HCT116 (cell line): ENCODE measurements around the gene OBSCN. TPM values are rescaled to one million over a fixed set of nuclear protein-coding genes. Genes with fewer than 3 reads are reported as not detected.

Experiments
- ATAC-seq: fragments of 200-7000 bp; cut with Tn5 transposase; 2 replicates; pipeline ENCODE4 v1.9.1; 2020; ENCODE audit warnings: mild to moderate bottlenecking, moderate library complexity
- BruUV-seq: library from RNA; stranded (reverse); fragments of 400-500 nt; replicated peaks from 2 replicates; lab custom pipeline; 2021; lab: Mats Ljungman, UMichigan
- CTCF ChIA-PET: fragments of 300-600 bp; sonication (Branson Sonifier 250); formaldehyde crosslinking; loops from one replicate; lab custom pipeline; 2021; ENCODE audit warnings: antibody characterized with exemption; lab: Charles Lee
- POLR2A ChIA-PET: fragments of 300-600, 350-600 bp; sonication (Branson Sonifier 250); formaldehyde crosslinking; loops from one replicate; lab custom pipeline; 2021; ENCODE audit warnings: antibody characterized with exemption; lab: Charles Lee
- RAD21 ChIA-PET, 2 experiments: fragments of 300-600 bp; sonication (Branson Sonifier 250); formaldehyde crosslinking; loops; one replicate each; lab custom pipeline; 2023; ENCODE audit warnings: low total read pairs in 2 of 2; ENCODE audit not compliant: uncharacterized antibody in 2 of 2, unreplicated experiment in 2 of 2, low non-redundant PET in 1 of 2; lab: Charles Lee
- DNase-seq: peaks from one replicate; pipeline ENCODE4 v3.0.0-alpha.2; 2010; ENCODE audit warnings: low read depth, low spot score
- H2AFZ ChIP-seq: fragments of 200-600 bp; shearing (Covaris generic), sonication (generic); 2 replicates; pipeline ENCODE4 v1.6.1; 2017; ENCODE audit warnings: low read depth, mixed run types, mixed read lengths, antibody characterized with exemption, low read length; ENCODE audit not compliant: poor library complexity, severe bottlenecking
- H3K27ac ChIP-seq: 2 replicates; pipeline ENCODE4 v1.5.1; 2012; ENCODE audit warnings: low read depth, low read length
- H3K27me3 ChIP-seq: fragments of 200-600 bp; sonication (generic); 2 replicates; pipeline ENCODE4 v1.6.1; 2016; ENCODE audit warnings: mixed run types, low read length, mixed read lengths; ENCODE audit not compliant: insufficient read depth
- H3K36me3 ChIP-seq, 2 experiments: fragments of 200-500 bp in 1 of 2; fragments of 200-600 bp in 1 of 2; sonication (Bioruptor generic) in 1 of 2; sonication (generic) in 1 of 2; 2 replicates each; pipeline versions ENCODE4 v1.5.1 to v1.6.1; 2014 to 2016; ENCODE audit warnings: low read length in 2 of 2, inconsistent platforms in 1 of 2, mixed read lengths in 1 of 2, mixed run types in 1 of 2; ENCODE audit not compliant: insufficient read depth in 2 of 2, control insufficient read depth in 1 of 2
- H3K4me1 ChIP-seq, 2 experiments: fragments of 200-600 bp in 1 of 2; sonication (generic) in 1 of 2; 2 replicates each; pipeline versions ENCODE4 v1.5.1 to v1.6.1; 2012 to 2017; ENCODE audit warnings: low read length in 2 of 2, inconsistent platforms in 1 of 2, mild to moderate bottlenecking in 1 of 2, mixed read lengths in 1 of 2, mixed run types in 1 of 2, moderate library complexity in 1 of 2; ENCODE audit not compliant: insufficient read depth in 2 of 2, control insufficient read depth in 1 of 2
- H3K4me2 ChIP-seq: fragments of 200-600 bp; sonication (generic); 2 replicates; pipeline ENCODE4 v1.6.1; 2017; ENCODE audit warnings: mixed run types, low read length, mixed read lengths
- H3K4me3 ChIP-seq, 2 experiments: fragments of 200-600 bp in 1 of 2; sonication (generic) in 1 of 2; replicated peaks in 1 of 2; 2 replicates each; pipeline ENCODE4 v1.5.1; 2011 to 2016; ENCODE audit warnings: low read length in 2 of 2, control low read depth in 1 of 2, low read depth in 1 of 2, mild to moderate bottlenecking in 1 of 2, mixed read lengths in 1 of 2, mixed run types in 1 of 2
- H3K79me2 ChIP-seq: fragments of 200-600 bp; sonication (generic); 2 replicates; pipeline ENCODE4 v1.6.1; 2017; ENCODE audit warnings: mild to moderate bottlenecking, mixed run types, low read length, moderate library complexity, mixed read lengths; ENCODE audit not compliant: insufficient read depth
- H3K9ac ChIP-seq: fragments of 200-600 bp; sonication (generic); 2 replicates; pipeline ENCODE4 v1.6.1; 2016; ENCODE audit warnings: low read length, mixed read lengths
- H3K9me2 ChIP-seq: fragments of 200-600 bp; sonication (generic), shearing (Covaris generic); 2 replicates; pipeline ENCODE4 v1.6.1; 2017; ENCODE audit warnings: mixed run types, mild to moderate bottlenecking, moderate library complexity; ENCODE audit not compliant: insufficient read depth
- H3K9me3 ChIP-seq, 2 experiments: fragments of 200-500 bp in 1 of 2; fragments of 200-600 bp in 1 of 2; sonication (Bioruptor generic) in 1 of 2; sonication (generic) in 1 of 2; 2 replicates each; pipeline ENCODE4 v1.6.1; 2014 to 2017; ENCODE audit warnings: low read length in 2 of 2, mixed read lengths in 2 of 2, inconsistent platforms in 1 of 2, low read depth in 1 of 2, mild to moderate bottlenecking in 1 of 2, mixed run types in 1 of 2, moderate library complexity in 1 of 2; ENCODE audit not compliant: control insufficient read depth in 1 of 2, insufficient read depth in 1 of 2
- H4K20me1 ChIP-seq: fragments of 200-600 bp; sonication (generic), shearing (Covaris generic); 2 replicates; pipeline ENCODE4 v1.6.1; 2017; ENCODE audit warnings: mixed run types, mild to moderate bottlenecking, moderate library complexity; ENCODE audit not compliant: insufficient read depth
- CBX3 ChIP-seq: IDR thresholded peaks from 2 replicates; pipeline ENCODE4 v1.6.1; 2012; ENCODE audit warnings: low read depth
- EGR1 ChIP-seq: IDR thresholded peaks from 2 replicates; pipeline ENCODE4 v1.6.1; 2012; ENCODE audit warnings: low read depth
- EZH2 ChIP-seq: fragments of 200-600 bp; sonication (generic); IDR thresholded peaks from 2 replicates; pipeline ENCODE4 v1.6.1; 2017; ENCODE audit warnings: antibody characterized with exemption, mixed run types
- EZH2phosphoT487 ChIP-seq: fragments of 200-600 bp; IDR thresholded peaks from 2 replicates; pipeline ENCODE4 v1.6.1; 2018; ENCODE audit warnings: antibody characterized with exemption, borderline replicate concordance
- FOSL1 ChIP-seq: IDR thresholded peaks from 2 replicates; pipeline ENCODE4 v1.6.1; 2012; ENCODE audit warnings: low read depth
- POLR2A ChIP-seq: IDR thresholded peaks from 2 replicates; pipeline ENCODE4 v1.7.0; 2011; ENCODE audit warnings: borderline replicate concordance; ENCODE audit not compliant: insufficient read depth, insufficient read length; ENCODE audit errors: extremely low read depth
- RAD21 ChIP-seq: IDR thresholded peaks from 2 replicates; pipeline ENCODE4 v1.6.1; 2012; ENCODE audit warnings: low read depth, mild to moderate bottlenecking
- SIN3A ChIP-seq: IDR thresholded peaks from 2 replicates; pipeline ENCODE4 v1.6.1; 2012; ENCODE audit warnings: low read depth
- SP1 ChIP-seq: IDR thresholded peaks from 2 replicates; pipeline ENCODE4 v1.6.1; 2012; ENCODE audit warnings: low read depth
- SRF ChIP-seq: IDR thresholded peaks from 2 replicates; pipeline ENCODE4 v1.6.1; 2012; ENCODE audit warnings: low read depth
- TCF7L2 ChIP-seq: IDR thresholded peaks from 2 replicates; pipeline ENCODE4 v1.7.0; 2011; ENCODE audit warnings: borderline replicate concordance, inconsistent platforms; ENCODE audit not compliant: insufficient read depth, insufficient read length; ENCODE audit errors: extremely low read depth
- ZFX ChIP-seq: fragments of 450-650 bp; IDR thresholded peaks from 2 replicates; pipeline ENCODE4 v1.6.1; 2017
- intact Hi-C: fragments of 100-400 bp; cut with micrococcal nuclease; formaldehyde crosslinking; loops from 2 replicates; pipeline ENCODE4 v1.10.0; 2022
- total RNA-seq: library from RNA; stranded (reverse); gene quantifications from one replicate; pipeline ENCODE4 v1.2.1, GENCODE V29; 2021; ENCODE audit not compliant: unreplicated experiment
- TF ChIP-seq, protein P1 (sequence below): IDR thresholded peaks from 2 replicates; pipeline ENCODE4 v1.6.1; 2012
- TF ChIP-seq, protein P2 (sequence below): IDR thresholded peaks from 2 replicates; pipeline ENCODE4 v1.6.1; 2012

OBSCN gene
- total RNA-seq, 1 experiment from 2014 or later: 16.6 TPM

DNA sequence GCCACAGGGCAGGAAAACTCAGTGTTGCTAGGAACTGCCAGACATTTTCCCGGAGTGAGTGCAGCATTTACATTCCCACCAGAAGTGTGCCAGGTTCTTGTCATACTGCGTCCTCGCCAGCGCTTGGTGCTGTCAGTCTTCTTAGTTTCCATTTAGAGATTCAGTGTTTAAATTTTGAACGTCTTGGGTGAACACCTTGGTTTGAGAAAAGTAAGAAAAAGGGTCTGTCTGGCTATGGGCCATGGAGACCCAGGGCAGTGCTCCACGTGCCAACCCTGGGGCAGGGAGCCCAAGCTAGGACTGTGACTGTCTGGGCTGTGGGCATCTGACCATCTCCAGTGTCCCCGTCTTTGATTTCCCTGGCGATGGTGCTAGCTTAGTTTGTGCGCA, 26.2 kb upstream of the OBSCN start:
- H3K27ac ChIP-seq: no peak overlapping the region
- H3K4me2 ChIP-seq: no peak overlapping the region
- no peak for DNase-seq
- intact Hi-C loops: no loop called here
- no peaks in the 10 kb centered on the region for H4K20me1 ChIP-seq
- H3K4me3 ChIP-seq: no peak overlapping the region
- TF ChIP-seq POLR2A (no peak), RAD21 (no peak), SIN3A (no peak), CBX3 (no peak), FOSL1 (no peak), TCF7L2 (no peak), EZH2phosphoT487 (no peak), EZH2 (no peak), EGR1 (no peak), SRF (no peak), ZFX (no peak), SP1 (no peak)
- TF ChIP-seq, protein P1, sequence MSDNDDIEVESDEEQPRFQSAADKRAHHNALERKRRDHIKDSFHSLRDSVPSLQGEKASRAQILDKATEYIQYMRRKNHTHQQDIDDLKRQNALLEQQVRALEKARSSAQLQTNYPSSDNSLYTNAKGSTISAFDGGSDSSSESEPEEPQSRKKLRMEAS: no peak
- TF ChIP-seq, protein P2, sequence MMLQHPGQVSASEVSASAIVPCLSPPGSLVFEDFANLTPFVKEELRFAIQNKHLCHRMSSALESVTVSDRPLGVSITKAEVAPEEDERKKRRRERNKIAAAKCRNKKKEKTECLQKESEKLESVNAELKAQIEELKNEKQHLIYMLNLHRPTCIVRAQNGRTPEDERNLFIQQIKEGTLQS: no peak
- H3K79me2 ChIP-seq: no peaks in the 10 kb centered on the region
- no peaks in the 10 kb centered on the region for H3K9me2 ChIP-seq
- H3K9ac ChIP-seq: no peak overlapping the region
- POLR2A ChIA-PET: no interaction called here
- H2AFZ ChIP-seq: no peak overlapping the region
- H3K9me3 ChIP-seq: no peaks in the 10 kb centered on the region
- H3K4me1 ChIP-seq: 0 out of 4 replicates have a peak, but pooled peaks cover 0 to 9% of the 10 kb centered on the region in 2 experiments
- CTCF ChIA-PET: no interaction called here
- ATAC-seq: no peak
- no peaks in the 10 kb centered on the region for H3K27me3 ChIP-seq
- RAD21 ChIA-PET: no interaction called here
- no TSS peak for BruUV-seq
- no peaks in the 10 kb centered on the region for H3K36me3 ChIP-seq
